HG03520 (cell line): ENCODE data around the gene IDI2.
"Not testable (repeated sequence)": the region's sequence is repeated elsewhere in the genome, so short reads cannot be mapped to it uniquely, and the experiment has no call there.

Experiments used
- ATAC-seq: cut with Tn5 transposase; IDR thresholded peaks from one replicate; pipeline ENCODE4 v1.9.1; 2021; ENCODE audit warnings: mild to moderate bottlenecking, moderate library complexity; ENCODE audit not compliant: unreplicated experiment

Gene IDI2

DNA sequence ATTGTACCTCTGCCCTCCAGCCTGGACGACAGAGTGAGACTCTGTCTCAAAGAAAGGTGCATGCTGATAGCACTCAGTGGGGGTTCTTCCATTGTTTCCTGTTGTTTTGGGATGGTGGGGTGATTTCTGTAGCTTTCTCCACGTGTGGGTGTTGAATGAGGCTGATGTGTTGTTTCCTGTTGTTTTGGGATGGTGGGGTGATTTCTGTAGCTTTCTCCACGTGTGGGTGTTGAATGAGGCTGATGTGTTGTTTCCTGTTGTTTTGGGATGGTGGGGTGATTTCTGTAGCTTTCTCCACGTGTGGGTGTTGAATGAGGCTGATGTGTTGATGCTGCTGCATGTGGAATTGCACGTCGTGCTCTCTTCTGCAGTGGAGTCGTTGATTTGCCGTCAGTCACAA, 15.7 kb downstream of the IDI2 start:
- not testable (repeated sequence) for ATAC-seq

DNA sequence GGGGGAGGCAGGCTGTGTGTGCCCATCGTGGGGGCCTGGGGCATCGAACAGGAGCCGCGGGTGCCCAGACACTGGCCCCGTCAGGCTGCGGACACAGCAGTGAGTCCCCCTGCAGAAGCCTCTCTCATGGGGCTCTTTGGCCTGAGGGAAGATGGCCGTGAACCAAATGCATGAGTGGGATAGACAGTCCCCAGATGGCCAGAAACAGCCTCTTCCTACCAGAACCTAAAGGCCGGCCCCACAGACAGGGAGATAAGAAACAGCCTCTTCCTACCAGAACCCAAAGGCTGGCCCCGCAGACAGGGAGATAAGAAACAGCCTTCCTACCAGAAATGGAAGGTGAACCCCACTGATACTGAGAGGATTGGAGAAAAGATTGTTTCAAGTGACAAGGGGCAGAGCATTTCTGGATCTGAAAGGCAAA, 16.6 kb downstream of the IDI2 start:
- no peak for ATAC-seq

DNA sequence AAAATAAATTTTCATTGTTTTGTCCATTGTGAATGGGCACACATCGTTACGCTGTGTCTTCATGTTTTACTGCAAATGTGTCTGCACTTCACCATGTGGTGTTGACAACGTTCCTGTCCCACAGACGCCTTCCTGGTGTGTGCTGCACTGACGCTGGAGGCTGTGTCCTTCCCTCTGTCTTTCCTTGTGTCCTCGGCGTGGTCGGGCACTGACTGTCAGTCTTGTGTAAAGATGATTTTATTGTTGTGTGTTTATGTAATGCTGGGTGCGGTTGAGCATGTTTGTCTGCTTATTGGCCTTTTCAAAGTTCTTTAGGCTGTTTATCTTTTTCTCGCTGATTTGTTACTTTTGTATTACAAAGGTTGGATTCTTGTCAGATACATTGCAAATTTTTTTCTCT, 18.1 kb downstream of the IDI2 start:
- ATAC-seq, result no peak

DNA sequence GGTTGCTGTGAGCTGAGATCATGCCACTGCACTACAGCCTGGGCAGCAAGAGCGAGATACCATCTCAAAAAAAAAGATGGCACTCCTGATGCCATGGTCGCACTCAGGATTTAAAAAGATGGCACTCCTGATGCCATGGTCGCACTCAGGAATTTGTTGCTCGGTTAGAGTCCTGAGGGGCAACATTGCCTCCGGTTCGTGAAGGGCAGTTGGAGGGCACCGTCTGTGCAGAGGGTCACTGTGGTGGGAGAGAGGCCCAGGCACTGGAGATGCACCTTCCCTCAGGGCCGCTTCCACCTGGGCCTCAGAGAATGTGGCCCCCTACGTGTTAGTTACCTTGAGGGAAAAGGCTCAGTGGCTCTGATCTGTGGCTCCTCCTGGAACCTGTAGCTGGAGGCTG, 19.1 kb downstream of the IDI2 start:
- no peak for ATAC-seq

DNA sequence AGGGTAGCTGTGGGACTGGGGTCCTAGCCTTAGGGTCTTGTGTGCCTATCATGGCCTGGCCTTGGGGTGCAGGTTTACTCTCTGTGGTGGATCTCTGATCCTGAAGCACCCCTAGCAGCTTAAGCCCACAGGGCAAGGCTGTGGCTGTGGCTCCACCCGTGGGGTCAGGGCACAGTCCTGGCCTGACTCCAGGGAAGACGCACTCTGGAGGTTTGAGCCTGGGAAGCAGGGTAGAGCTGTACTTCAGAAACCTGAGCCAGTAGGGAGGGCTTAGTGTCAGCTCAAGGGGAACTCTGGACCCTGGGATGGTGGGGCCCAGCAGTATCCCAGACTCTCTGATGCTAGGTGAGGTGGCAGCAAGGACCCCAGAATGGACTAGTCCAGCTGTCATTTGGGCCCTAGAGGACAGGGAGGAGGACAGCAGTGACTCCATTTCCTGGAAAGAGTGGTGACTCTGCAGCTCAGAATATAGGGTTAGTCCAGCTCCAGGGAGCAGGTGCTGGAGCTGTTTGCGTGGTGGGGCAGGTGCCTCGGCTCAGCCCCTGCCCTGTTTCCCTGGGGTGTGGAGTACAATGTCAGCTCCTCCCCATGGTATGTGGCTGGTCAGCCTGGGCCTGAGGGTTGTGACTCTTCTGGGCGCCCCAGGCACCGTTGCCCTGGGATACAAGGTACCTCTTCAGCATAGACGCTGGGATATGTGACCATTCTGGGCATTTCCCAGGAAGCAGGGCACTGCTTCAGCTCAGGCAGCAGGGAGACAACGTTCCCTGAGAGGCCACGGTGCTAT, 21.6 kb downstream of the IDI2 start:
- ATAC-seq, result no peak

DNA sequence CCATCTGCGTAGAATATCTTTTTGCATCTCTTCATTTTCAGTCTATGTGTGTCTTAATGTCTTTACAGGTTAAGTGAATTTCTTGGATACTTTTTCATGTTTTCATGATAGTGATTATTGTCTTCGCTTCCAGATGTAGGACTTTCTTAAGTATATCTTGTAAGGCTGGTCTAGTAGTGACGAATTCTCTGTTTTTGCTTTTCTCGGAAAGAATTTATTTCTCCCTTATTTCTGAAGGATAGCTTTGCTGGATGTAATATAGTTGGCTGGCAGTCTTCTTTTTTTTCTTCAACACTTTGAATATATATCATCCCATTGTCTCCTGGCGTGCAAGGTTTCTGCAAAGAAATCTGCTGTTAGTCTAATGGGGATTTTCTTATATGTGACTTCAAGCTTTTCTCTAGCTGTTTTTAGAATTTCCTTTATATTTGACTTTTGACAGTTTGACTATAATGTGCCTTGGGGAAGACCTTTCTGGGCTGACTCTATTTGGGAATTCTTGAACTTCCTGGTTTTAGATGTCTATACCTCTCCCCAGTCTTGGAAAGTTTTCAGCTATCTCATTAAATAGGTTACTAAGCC, 23.1 kb downstream of the IDI2 start:
- no peak for ATAC-seq

DNA sequence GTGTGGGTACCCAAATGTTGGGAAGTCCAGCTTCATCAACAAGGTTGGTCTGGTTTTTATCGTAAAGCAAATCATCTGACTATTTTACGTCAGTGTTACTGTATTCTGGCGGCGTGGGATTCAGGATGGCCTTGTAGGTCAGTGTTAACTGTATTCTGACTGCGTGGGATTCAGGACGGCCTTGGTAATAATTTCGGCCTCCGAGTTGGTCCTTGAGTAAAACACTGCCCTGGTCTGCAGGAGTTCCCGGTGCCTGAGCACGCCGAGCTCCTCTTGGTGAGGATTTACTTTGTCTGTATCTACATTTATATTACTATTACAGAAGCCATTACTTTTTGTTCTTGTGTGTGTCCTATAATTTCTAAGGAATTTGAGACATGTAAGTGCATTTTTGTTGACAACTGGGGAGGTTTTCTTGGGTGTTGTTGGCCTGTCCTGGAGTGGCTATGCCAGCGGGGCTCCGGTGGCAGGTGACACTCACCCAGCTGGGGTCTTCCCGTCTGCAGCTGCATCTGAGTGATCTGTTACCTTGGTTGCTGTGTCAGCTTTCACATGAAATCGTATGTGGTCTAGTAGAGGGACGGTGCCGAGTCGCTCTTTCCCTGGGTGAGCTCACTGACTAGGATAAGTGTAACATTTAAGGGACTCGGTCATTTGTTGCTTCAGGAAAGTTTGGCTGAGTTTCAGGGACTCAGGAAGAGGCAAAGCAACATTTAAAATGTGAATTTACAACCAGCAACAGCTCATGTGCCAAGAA, 28.2 kb downstream of the IDI2 start:
- no peak for ATAC-seq

DNA sequence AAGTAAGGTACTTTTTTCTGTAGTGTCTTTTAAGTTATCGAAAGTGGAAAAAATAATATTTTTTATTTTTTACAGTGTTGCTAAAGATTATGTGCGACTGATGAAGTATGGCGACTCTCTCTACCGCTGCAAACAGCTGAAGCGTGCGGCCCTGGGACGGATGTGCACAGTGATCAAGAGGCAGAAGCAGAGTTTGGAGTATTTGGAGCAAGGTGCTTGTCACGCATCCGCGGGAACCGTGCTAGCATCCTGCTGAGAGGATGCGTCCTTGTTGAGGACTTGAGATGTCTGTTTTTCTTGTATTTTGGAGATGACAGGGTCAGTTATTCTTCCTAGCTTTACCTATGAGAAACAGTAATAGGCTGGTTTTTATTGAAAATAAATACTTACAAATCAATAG, 29.6 kb downstream of the IDI2 start:
- no peak for ATAC-seq

DNA sequence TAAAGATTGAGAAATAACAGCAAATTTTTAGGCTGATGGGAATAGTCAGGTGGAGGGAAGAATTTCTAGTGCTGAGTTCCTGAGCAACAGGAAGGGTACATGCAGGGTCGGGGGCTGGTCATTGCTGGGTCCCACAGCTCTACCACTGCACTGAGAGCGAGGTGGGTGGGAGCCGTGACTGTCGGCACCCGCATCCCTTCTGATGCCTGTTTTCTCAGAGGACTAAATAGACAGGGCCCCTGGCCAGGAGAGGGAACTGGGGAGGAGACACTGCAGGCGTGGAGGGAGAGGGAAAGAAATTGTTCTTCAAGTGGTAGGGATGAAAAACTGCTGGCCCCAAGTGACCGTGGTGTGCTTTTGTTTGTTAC, 30.1 kb downstream of the IDI2 start:
- no peak for ATAC-seq

DNA sequence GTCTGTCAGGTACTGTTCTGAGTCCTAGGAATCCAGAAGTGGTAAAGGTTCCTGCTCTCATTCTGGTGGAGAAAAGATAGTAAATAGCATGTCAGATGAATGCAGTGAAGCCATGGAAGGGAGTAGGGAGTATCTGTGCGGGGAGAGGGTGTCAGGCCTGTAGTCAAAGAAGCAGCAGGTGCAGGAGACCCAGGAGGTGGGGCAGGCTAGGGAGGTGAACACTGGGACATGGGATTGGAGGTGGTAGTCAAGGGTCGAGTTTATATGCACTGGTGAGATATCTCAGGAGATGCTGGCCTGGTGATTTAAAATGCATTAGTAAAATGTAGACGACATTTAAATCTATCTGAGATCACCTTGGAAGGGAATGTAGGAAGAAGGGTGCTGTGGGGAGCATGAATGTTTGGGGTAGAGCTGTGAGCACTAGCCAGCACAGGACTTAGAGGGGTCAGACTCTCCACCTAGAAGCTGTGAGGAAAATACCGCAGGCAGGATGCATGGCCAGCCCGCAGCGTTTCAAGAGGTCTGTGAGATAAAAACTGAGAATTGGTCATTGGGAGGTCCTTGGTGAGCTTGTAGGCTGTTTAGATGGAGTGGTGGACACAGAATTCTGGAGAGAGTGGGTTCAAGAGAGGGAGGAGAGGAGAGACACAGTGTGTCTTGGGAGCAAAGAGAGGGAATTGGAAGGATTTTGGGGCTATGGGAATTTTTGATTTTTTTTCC, 30.7 kb downstream of the IDI2 start:
- ATAC-seq, result no peak

DNA sequence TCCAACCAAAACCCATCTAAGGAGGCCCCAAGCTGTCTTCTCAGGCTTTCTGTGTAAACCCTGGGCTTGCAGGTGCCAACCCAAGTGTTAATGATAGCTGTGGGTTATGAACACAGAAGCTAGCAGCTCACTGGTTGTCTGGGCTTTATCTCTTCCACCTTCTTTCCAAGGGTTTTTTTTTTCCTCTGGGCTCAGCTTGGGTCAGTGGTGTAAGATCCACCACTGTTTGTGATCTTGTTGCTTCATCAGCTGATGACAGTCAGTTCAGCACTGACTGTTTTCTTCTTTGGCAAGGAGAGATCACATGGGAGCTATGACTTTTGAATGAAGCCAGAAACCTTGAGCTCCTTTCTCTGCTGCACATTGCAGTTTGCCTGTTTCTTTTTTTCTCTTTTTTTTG, 32.8 kb downstream of the IDI2 start:
- no peak for ATAC-seq

DNA sequence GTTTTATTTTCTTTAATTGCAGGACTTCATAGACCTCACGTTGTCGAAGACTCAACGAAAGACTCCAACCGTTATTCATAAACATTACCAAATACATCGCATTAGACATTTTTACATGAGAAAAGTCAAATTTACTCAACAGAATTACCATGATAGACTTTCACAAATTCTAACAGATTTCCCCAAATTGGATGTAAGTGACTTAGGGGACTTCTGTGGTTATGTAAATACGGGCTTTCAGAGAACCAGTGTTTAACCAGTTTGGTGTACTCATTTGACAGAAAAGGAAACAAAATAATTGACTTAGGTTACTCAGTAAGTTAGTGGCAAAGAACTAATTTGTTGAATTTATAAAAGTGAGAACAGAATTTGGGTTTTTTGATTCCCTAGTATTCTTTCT, 33.2 kb downstream of the IDI2 start:
- ATAC-seq, result no peak

DNA sequence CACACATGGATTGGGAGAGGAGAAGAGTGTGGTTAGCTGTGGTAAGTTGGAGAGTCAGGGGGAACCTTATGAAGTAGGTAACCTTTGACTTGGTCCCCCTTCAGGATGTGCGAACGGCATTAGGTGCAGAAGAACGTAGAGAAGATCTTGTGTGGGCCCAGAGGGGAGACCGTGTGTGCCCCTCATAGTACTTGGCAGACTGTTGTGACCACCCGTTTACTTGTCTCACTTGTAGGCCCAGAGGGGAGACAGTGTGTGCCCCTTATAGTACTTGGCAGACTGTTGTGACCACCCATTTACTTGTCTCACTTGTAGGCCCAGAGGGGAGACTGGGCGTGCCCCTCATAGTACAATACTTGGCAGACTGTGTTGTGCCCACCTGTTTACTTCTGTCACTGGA, 34.9 kb downstream of the IDI2 start:
- no peak for ATAC-seq

DNA sequence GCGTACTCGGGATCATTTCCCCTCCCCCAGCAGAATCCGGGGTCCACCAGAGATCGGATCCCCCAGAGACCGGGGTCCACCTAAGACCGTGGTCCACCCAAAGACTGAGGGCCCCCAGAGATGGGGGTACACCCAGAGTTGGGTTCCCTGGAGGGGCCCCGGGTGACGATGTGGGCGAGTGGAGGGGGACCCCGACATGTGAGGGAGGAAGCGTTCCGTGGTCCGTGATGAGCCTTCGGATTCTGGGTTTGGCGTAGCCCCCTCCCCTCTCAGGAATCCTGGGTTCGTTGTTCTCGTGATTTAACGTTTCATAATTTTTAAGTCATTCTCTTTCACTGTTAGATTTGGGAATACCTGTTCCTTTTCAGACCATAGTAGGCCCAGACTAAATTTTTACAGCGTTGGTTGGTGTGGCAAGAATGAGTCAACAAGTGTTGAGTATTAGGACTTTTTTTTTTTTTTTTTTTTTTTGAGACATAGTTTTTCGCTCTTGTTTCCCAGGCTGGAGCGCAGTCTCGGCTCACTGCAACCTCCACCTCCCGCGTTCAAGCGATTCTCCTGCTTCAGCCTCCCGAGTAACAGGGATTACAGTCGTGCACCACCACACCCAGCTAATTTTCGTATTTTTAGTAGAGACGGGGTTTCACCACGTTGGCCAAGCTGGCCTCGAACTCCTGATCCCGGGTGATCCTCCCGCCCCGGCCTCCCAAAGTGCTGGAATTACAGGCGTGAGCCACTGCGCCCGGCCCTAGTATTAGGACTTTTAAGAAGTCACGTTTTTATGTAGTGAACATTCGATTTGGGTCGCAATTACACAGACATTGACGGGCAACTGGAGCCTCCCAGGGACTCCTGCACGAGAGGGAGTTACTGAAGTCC, 36.8 kb downstream of the IDI2 start:
- ATAC-seq, result peak; percentile 14

DNA sequence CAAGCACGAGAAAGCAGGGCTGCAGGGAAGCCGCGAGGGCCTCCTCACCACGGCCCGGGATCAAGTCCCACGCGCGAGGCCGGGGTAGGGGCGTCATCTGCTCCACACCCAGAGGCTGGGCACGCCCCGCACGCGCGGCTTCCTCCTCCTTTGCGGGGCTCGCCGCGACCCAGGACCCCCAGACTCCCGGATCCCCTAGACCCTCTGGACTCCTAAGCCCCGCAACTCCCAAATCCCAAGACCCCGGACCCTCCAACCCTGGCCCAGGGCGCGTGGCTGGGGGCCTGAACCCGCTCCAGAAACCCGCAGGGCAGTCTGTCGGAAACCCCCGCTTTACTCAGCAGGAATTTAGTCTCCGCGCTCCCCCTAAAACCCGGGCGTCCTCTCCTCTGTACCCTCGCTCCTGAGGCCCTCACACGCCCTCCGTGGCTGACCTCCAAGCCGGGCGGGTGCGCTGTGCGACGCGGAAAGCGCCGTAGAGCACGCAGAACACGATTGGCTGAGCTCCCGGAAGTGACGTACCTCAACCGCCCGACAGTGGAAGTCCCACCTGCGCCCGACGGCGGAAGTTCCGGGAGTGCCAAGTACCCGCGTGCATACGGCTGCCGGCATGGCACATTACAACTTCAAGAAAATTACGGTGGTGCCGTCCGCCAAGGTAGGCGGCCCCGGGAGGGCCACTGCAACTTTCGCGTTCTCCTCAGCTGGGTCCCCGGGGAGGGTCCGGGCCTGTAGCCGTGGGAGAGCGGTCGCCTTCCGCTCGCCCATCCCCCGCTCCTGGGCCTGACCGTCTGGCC, 37.6 kb downstream of the IDI2 start, which contains the start of gene GTPBP4:
TSS of gene GTPBP4 (plus strand) at position 565 of the 797 bp plus-strand sequence. CDS start at position 611, 46 bp downstream.
- ATAC-seq, result peak; percentile 92

DNA sequence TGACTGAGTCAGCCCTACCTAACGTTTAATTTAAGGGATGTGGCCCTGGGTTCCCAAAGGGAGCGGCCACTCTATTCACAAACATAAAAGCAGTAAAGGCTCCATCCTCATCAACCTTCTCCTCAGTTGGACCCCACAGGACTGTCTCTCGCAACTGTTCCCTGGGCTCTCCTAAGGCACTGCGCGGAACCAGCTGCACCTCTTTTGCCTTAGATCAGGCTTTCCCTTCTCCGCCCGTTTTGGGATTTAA, 38.1 kb downstream of the IDI2 start:
- no peak for ATAC-seq

DNA sequence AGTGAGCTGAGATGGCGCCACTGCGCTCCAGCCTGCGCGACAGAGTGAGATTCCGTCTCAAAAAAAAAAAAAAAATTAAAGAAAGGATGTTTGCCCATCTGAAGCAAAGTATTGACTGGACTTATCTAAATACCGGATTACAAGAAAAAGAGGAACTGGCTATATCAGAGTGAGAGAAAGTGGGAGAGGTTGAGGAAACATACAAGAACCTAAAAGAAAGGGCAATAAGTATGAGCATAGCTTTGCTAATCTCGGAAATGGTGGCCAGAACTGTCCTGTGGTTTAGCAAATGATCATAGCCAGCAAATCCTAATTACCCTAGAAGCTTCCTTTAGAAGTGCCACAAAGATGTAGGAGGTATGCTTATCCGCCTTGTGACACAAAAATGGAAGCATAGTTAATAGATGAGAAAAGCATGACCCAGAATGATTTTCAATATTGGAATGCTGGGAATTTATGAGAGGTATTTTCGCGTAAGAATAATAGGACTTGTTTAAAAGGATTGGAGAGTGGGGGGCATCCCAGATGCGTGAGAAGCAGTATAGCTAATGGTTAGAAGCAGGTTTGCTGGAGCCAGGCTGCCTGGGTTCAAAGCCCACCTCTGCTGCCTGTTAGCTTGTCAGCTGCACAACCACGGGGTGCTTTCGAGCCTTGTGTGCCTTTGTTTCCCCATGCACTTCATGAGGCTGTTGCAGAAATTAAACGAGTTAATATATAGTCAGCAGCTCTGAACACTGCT, 38.6 kb downstream of the IDI2 start:
- ATAC-seq, result no peak

DNA sequence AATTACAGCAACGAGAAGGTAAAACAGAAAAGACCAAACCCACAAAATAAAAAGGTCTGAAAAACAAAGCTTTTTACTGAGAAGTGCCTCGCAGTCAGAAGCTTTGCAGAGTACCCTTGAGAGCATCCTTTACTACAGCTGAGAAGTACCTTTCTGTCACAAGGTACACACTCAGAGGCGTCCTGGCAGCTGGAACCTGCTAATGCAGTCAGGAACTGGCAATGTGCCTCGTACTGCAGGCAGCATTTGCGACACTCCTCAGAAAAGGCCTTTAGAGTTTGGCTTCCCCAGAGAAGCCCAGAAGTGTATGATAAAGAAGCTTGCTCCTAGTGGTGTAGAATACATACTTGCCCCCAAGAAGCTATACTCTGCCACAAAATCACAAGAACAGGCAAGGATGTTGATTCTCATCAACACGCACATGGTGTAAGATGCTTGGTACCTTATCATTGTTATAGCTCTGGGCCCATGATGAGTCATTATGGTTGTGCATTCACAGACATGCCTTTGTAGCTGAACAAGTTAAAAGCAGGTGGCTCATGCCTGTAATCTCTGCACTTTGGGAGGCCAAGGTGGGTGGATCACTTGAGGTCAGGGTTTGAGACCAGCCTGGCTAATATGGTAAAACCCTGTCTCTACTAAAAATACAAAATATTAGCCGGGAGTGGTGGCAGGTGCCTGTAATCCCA, 39.4 kb downstream of the IDI2 start:
- no peak for ATAC-seq

DNA sequence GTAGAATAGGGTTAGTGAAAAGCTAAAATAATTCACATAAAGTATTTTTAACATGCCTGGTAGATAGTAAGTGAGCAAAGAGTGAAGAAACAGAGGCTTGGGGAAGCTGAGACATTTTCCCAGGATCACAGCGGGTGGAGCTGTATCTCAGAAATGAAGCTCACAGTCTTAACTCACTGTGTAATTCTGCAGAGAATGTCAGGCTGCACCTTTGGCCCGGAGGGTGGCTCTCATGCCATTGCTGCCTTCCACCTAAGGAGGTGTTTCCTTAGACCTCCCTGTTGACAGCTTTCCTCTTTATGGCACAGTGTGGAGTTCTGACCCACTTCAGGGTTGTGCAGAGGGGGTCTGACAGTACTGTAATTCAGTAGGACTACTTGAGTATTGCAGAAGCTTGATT, 40.3 kb downstream of the IDI2 start:
- ATAC-seq, result no peak
